ENCODE measurements around the gene SEC11C.

DNA sequence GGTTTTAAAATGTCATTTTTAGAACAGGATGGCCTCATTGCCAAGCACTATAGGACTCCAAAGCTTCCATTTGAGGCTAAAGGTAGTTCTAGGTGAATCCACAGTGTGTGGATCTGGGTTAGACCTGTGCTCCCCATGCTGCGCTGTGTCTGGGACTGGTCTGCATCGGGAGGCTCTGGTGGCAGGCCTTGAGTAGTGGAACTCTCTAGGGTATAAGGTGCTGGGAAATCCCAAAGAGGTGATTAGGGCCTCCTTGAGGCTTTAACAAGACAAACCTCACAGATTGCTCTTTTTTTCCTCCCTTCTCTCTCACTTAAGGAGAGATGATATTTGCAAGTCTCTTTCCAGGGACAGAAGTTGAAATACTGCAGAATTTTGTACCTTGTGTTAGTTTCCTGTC lies 9.3 kb downstream of the SEC11C start:
- TF ChIP-seq, protein P1, sequence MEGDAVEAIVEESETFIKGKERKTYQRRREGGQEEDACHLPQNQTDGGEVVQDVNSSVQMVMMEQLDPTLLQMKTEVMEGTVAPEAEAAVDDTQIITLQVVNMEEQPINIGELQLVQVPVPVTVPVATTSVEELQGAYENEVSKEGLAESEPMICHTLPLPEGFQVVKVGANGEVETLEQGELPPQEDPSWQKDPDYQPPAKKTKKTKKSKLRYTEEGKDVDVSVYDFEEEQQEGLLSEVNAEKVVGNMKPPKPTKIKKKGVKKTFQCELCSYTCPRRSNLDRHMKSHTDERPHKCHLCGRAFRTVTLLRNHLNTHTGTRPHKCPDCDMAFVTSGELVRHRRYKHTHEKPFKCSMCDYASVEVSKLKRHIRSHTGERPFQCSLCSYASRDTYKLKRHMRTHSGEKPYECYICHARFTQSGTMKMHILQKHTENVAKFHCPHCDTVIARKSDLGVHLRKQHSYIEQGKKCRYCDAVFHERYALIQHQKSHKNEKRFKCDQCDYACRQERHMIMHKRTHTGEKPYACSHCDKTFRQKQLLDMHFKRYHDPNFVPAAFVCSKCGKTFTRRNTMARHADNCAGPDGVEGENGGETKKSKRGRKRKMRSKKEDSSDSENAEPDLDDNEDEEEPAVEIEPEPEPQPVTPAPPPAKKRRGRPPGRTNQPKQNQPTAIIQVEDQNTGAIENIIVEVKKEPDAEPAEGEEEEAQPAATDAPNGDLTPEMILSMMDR (IDR thresholded peaks at IDR 0.05) = no peak
- TF ChIP-seq POLR2A (IDR thresholded peaks at IDR 0.05) (no peak), POLR2AphosphoS5 (IDR thresholded peaks at IDR 0.05; ENCODE audit: insufficient read depth in 1 of 2, low read depth in 1 of 2) (no peak)
